Lower leg skin (tissue), 4 donors: ENCODE measurements around the gene DISC1. TPM values are rescaled to one million over a fixed set of nuclear protein-coding genes. Genes with fewer than 3 reads are reported as not detected.
"Not testable (repeated sequence)": the region's sequence is repeated elsewhere in the genome, so short reads cannot be mapped to it uniquely, and the experiment has no call there.

Experiments
- DNase-seq, 2 donors: peaks; one replicate each; pipeline ENCODE4 v3.0.0-alpha.2; 2019; ENCODE audit warnings: low spot score in 2 of 2
- H3K4me3 ChIP-seq: fragments of 200-600 bp; sonication (generic); 2 replicates; pipeline ENCODE4 v1.5.1; 2017; ENCODE audit warnings: mild to moderate bottlenecking, low read depth; ENCODE audit not compliant: poor library complexity, severe bottlenecking
- POLR2A ChIP-seq, 2 donors: fragments of 450-650 bp; IDR thresholded peaks; one replicate each; pipeline ENCODE4 v1.6.1; 2016 to 2017; ENCODE audit warnings: antibody characterized with exemption in 2 of 2, mild to moderate bottlenecking in 1 of 2, moderate library complexity in 1 of 2
- WGBS, 2 donors: methylation state at CpG; one replicate each; pipeline ENCODE4 v1.1.5; 2018; 5-methylcytosine and 5-hydroxymethylcytosine counted together
- intact Hi-C: fragments of 100-400 bp; cut with DNase I; formaldehyde crosslinking; loops from one replicate; pipeline ENCODE4 v1.15.0; 2023; ENCODE audit warnings: low total_unique reads
- total RNA-seq, 4 donors: library from RNA; depleted of rRNA; stranded (reverse); fragments of >200 nt; gene quantifications; one replicate each; pipeline ENCODE4 v1.1.0, GENCODE V29; 2016
- TF ChIP-seq, protein P1 (sequence below), 3 donors: fragments of 450-650 bp; IDR thresholded peaks; one replicate each; pipeline ENCODE4 v1.5.1; 2016; ENCODE audit warnings: antibody characterized with exemption in 3 of 3, mild to moderate bottlenecking in 3 of 3, moderate library complexity in 2 of 3

DISC1 gene
- total RNA-seq, 4 donors from 2014 or later: 1.6 to 7.4 (median 3.5) TPM

- DNase-seq: no peak
- WGBS, 2 donors: 35 to 53% methylated on average over 2 of the region's 2 CpGs
- intact Hi-C loops: no loop called here
- no peak for TF ChIP-seq POLR2A (IDR thresholded peaks at IDR 0.05)
- TF ChIP-seq, protein P1, sequence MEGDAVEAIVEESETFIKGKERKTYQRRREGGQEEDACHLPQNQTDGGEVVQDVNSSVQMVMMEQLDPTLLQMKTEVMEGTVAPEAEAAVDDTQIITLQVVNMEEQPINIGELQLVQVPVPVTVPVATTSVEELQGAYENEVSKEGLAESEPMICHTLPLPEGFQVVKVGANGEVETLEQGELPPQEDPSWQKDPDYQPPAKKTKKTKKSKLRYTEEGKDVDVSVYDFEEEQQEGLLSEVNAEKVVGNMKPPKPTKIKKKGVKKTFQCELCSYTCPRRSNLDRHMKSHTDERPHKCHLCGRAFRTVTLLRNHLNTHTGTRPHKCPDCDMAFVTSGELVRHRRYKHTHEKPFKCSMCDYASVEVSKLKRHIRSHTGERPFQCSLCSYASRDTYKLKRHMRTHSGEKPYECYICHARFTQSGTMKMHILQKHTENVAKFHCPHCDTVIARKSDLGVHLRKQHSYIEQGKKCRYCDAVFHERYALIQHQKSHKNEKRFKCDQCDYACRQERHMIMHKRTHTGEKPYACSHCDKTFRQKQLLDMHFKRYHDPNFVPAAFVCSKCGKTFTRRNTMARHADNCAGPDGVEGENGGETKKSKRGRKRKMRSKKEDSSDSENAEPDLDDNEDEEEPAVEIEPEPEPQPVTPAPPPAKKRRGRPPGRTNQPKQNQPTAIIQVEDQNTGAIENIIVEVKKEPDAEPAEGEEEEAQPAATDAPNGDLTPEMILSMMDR (IDR thresholded peaks at IDR 0.05): no peak
- H3K4me3 ChIP-seq: no peak overlapping the region
These were observed 155.3 kb downstream of the DISC1 start for GRCh38 chr1:231781892-231782291.

DNA sequence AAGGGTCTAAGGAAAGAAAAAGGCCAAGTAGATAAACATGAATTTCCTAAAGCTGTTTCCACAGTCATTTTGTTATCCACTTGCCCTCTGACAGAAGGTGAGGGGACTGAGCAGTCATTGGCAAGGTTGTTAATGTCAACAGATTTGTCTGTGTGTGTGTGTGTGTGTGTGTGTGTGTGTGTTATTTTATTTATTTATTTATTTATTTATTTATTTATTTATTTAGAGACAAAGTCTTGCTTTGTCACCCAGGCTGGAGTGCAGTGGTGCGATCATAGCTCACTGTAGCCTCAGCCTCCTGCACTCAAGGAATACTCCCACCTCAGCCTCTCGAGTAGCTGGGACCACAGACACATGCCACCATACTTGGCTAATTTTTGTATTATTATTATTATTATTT, 158.5 kb downstream of the DISC1 start:
- 88 to 98% methylated on average over 2 of the region's 2 CpGs for WGBS, 2 donors
- DNase-seq, intact Hi-C loops, H3K4me3 ChIP-seq: not testable (repeated sequence)

GRCh38 chr1:231786126-231786525, 159.5 kb downstream of the DISC1 start:
- TF ChIP-seq POLR2A (IDR thresholded peaks at IDR 0.05): no peak
- TF ChIP-seq, protein P1 (IDR thresholded peaks at IDR 0.05): no peak
- no peak overlapping the region for H3K4me3 ChIP-seq
- intact Hi-C loops: no loop called here
- WGBS, 2 donors: 91 to 93% methylated on average over 1 of the region's 1 CpG
- DNase-seq: no peak

DNA sequence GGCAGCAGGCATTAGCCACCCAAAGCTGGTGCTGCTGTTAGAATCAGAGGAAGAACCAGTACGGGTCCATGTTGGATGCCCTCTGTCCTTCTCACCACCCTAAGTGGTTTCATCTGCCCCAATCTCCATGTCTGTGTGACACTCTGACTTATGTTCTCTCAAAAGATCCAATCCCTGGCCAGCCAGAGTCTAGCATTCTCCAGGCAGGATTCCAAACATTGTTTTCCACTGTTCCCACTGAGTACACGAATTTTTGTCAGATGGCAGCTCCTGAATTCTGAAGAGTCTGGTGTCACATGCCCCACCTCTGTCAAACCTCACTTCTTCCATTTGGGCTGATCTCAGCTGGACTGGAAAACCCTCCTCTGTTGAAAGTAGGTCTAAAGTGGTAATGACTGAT, 166.0 kb downstream of the DISC1 start:
- no peak for DNase-seq
- 62 to 68% methylated on average over 2 of the region's 2 CpGs for WGBS, 2 donors
- no peak for TF ChIP-seq POLR2A (IDR thresholded peaks at IDR 0.05)
- TF ChIP-seq, protein P1 (IDR thresholded peaks at IDR 0.05): no peak
- intact Hi-C loops: no loop called here
- H3K4me3 ChIP-seq: no peak overlapping the region

DNA sequence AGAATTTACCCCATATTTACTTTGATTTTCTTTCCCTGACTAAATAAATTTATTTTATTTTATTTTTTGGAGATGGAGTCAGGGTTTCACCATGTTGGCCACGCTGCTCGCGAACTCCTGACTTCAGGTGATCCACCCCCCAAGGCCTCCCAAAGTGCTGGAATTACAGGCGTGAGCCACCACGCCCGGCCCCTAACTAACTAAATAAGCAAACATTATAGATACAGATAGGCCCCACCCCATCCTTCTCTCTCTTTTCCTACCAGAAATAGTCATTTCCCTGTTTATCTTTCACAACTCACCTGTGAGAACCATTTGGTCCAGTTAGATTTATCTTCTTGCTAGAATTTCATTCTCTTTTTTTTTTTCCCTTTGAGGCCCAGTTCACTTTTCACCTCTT, 167.3 kb downstream of the DISC1 start:
- TF ChIP-seq POLR2A (IDR thresholded peaks at IDR 0.05): no peak
- TF ChIP-seq, protein P1 (IDR thresholded peaks at IDR 0.05): no peak
- WGBS, 2 donors: 99% methylated on average over 6 of the region's 6 CpGs
- no peak overlapping the region for H3K4me3 ChIP-seq
- intact Hi-C loops: no loop called here
- no peak for DNase-seq

DNA sequence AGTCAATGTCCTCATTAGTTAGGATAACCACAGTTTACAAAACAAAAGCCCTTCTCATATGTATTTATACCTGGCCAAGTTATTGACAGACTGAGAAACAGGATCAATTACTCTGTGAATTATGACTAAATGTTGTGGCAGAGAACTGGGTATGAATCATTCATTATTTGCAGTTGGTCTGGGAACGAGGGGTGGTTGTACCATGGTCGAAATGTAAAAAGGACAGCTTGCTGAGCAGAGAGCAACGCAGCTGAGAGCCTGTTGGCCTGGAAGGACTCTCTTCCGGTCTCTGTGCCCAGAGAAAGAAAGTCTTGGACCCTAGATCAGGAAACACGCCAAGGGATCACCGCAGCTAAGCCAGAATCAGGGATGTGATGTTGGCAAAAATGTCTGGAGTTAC, 169.6 kb downstream of the DISC1 start:
- intact Hi-C loops: no loop called here
- H3K4me3 ChIP-seq: no peak overlapping the region
- DNase-seq: no peak
- TF ChIP-seq POLR2A (IDR thresholded peaks at IDR 0.05): no peak
- TF ChIP-seq, protein P1 (IDR thresholded peaks at IDR 0.05): no peak
- WGBS, 2 donors: 67 to 74% methylated on average over 6 of the region's 6 CpGs
